HG03342 (cell line): ENCODE data around the gene PPARD.
"Not testable (repeated sequence)": the region's sequence is repeated elsewhere in the genome, so short reads cannot be mapped to it uniquely, and the experiment has no call there.

Source experiments
- ATAC-seq: cut with Tn5 transposase; IDR thresholded peaks from one replicate; pipeline ENCODE4 v1.9.1; 2021; ENCODE audit warnings: mild to moderate bottlenecking, moderate library complexity; ENCODE audit not compliant: unreplicated experiment

Gene PPARD

GRCh38 chr6:35435074-35435837 lies 92.9 kb downstream of the PPARD start:
- ATAC-seq, result no peak

- ATAC-seq, result no peak
These were observed 93.9 kb downstream of the PPARD start for GRCh38 chr6:35436071-35436857.

- ATAC-seq, result not testable (repeated sequence)
These were observed 96.2 kb downstream of the PPARD start for GRCh38 chr6:35438378-35439065.

GRCh38 chr6:35439308-35439707 lies 97.0 kb downstream of the PPARD start:
- ATAC-seq, result no peak

GRCh38 chr6:35441205-35441604 lies 98.8 kb downstream of the PPARD start:
- no peak for ATAC-seq

- ATAC-seq, result no peak
These were observed 99.3 kb downstream of the PPARD start for GRCh38 chr6:35441642-35442041.

DNA sequence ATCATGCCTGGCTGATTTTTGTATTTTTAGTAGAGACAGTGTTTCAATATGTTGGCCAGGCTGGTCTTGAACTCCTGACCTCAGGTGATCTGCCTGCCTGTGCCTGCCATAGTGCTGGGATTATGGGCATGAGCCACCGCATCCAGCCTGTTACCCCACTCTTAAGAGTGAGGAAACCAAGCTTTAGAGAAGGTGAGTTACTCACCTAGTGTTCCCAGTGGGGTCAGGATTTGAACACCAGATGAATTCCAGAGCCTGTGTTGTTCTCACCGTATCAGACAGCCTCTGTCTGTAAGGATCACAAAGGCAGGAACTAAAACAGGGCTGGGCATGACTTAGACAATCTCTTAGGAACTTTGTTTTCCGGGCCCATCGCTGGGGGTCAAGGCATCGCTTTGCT lies 100.3 kb downstream of the PPARD start:
- no peak for ATAC-seq

DNA sequence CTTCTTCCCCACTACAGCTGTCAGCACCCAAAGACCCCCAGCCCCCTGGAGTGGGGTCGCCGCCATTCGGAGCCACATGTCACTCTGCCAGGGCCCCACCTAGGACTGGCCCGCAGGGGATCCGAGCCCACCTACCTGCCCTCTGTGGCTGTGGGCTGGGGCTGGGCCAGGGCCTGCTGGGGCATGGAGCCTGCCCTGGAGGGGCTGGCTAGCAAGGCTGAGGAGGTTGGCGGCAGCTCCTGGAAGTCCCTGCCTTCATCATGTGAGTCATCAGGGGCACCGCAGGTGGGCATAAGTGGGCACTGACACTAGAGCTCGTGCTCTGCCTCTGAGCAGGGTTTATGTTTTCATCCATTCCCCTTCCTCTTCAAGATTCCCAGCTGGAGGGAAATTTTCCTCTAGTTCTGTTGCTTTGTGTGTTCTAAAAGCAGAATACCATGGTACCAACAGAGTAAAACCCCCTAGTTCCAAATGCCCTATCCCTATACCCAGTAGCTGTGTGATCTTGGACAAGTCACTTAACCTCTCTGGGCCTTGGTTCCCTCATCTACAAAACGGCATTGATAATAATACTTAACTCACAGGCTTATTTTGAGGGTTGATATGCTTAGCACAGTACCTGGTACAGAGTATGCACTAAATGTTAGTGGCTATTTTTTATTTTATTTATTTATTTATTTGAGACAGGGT lies 101.1 kb downstream of the PPARD start:
- no peak for ATAC-seq

- ATAC-seq, result no peak
These were observed 103.3 kb downstream of the PPARD start for GRCh38 chr6:35445691-35446090.

DNA sequence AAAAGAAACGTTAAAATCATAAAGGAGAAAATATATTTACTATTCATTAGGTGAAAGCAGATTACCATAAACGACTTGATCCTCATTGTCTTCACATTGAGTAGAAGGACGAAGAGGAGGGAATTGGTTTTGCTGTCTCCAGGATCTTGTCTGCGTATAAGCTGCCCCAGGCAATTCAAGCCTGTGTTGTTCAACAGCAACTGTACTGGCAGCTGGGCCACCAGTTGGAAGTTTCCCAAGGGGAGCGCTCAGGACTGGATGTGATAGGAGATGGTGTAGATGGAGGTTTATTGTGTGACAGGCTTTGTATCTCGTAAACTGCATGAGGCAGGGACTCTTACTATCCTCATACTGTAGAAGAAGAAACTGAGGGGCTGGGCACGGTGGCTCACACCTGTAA lies 105.8 kb downstream of the PPARD start:
- no peak for ATAC-seq

- ATAC-seq, result peak; percentile 33
These were observed 107.0 kb downstream of the PPARD start for GRCh38 chr6:35449287-35449881.

- no peak for ATAC-seq
These were observed 109.2 kb downstream of the PPARD start for GRCh38 chr6:35451354-35452182.

DNA sequence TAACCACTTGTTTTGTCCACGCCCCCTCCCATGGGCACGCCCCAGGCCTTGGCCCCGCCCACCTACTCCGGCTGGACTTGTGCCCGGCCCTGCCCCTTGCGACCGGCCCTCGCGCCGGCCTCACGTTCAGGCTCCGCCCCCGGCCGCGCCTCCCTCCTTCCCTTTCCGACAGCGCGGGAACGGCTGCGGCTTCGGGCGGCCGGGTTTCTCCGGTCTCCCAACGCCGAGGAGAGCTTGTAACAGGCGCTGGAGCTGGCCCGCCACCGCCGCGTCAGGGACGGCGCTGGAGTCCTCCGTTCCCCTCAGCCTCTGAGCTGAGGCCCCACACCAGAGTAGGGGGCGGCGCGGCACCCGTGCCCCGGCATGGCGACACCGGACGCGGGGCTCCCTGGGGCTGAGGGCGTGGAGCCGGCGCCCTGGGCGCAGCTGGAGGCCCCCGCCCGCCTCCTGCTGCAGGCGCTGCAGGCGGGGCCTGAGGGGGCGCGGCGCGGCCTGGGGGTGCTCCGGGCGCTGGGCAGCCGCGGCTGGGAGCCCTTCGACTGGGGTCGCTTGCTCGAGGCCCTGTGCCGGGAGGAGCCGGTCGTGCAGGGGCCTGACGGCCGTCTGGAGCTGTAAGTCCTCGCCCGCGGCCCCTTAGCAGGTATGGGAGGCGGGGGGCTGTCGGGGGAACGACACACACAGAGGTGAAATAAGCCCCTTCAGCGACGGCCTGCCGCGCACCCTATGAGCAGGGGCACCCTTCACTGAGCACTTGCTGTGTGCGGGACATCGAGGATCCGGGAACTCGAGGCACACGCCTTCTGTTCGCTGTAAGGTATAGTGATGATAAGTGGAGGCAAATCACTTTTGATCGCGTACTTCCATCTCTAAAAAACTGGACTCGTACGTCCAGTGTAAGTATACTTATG lies 110.1 kb downstream of the PPARD start, which contains the start of gene FANCE:
FANCE (plus strand) TSS at position 156 of the 908 bp plus-strand sequence; CDS start at position 364, 208 bp downstream.
- peak; percentile 91 for ATAC-seq

DNA sequence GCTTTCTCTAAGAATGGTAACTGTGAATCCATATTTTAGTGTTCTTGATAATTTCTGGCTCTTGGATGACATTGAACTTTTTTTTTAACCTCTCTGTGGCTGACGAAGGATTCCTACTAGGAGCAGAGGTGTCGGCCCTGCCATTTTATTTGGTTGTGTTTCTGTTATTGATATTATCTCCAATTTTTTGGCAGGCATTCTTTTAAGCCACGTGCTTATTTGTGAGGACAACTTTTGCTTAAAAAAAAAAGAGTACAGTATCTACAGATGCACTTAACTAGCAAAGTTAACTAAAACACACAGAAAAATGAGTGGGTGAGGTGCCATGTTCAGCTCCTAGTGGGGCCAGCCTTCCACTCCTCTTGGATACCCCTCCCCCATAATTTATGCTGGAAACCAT lies 110.9 kb downstream of the PPARD start:
- ATAC-seq, result no peak

DNA sequence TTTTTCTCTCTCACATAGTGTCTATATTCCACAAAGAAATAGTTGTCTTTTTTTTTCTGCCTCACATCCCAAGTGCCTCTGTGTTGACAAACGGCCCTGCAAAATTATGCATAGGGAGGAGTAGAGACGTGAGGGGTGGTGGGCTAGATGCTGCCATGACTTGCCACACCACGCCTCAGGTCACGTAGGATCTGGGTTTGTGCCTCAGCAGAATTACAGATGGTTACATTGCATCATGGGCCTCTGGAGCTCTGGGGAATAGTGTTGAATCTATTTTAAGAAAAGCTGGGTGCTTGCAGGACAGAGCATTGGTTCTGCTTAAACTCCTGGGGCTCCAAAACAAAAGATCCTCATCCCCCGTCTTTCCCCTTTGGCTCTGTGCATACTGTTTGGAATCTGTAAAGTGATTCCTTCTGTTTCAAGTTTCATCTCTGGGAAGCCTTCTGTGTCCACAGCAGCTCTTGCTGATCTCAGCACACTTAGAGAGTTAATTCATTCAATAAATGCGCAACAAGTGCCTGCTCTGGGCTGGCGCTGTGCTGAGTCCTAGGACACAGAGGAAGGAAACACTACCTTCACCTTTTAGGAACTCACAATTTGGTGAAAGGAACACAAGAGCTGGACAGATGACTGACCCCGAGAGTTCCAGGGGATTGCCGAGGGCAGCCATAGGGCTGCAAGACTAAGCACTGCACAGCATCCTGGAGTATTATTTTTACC lies 112.2 kb downstream of the PPARD start:
- ATAC-seq, result no peak

- ATAC-seq, result no peak
These were observed 115.5 kb downstream of the PPARD start for GRCh38 chr6:35457907-35458306.

- ATAC-seq, result no peak
These were observed 118.9 kb downstream of the PPARD start for GRCh38 chr6:35461270-35461669.

- ATAC-seq, result no peak
These were observed 120.9 kb downstream of the PPARD start for GRCh38 chr6:35463292-35463691.
